Panc1 (cell line): Measurements from ENCODE around the gene UPF1.

ENCODE experiments used
- POLR2AphosphoS5 ChIP-seq: IDR thresholded peaks from 2 replicates; pipeline ENCODE4 v1.6.1; 2012; ENCODE audit warnings: mild to moderate bottlenecking, low read depth, low read length, moderate library complexity
- SIN3A ChIP-seq: IDR thresholded peaks from 2 replicates; pipeline ENCODE4 v1.6.1; 2012; ENCODE audit warnings: low read depth, mild to moderate bottlenecking, low read length, moderate library complexity, borderline replicate concordance; ENCODE audit not compliant: insufficient read depth
- TCF7L2 ChIP-seq: IDR thresholded peaks from 2 replicates; pipeline ENCODE4 v1.6.1; 2011; ENCODE audit warnings: mild to moderate bottlenecking, low read depth, low read length, inconsistent platforms
- TF ChIP-seq, protein P1 (sequence below): fragments of 450-650 bp; IDR thresholded peaks from 2 replicates; pipeline ENCODE4 v1.5.1; 2017; ENCODE audit warnings: mild to moderate bottlenecking
- TF ChIP-seq, protein P2 (sequence below), 2 experiments: IDR thresholded peaks; 2 replicates each; pipeline ENCODE4 v1.6.1; 2011 to 2012; ENCODE audit warnings: low read depth in 2 of 2, control low read depth in 1 of 2, low read length in 1 of 2, mild to moderate bottlenecking in 1 of 2, moderate library complexity in 1 of 2; ENCODE audit not compliant: insufficient read depth in 1 of 2

DNA sequence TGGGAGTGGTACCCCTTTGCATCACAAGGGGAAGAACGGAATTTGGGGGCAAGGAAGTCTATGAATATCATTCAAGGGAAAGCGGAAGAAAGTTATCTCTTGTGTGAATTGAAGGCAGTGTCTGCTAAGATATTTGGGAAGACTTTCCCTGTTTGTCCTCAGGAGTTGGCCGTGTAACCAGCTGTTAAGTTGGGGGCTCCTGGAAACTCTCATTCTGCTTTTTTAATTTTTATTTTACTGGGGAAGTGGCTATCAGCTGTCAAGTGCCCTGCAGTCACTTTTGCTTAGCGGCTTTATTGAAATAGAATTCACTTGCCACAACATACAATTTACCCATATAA, 2.9 kb downstream of the UPF1 start:
- no peak for TF ChIP-seq POLR2AphosphoS5
- TF ChIP-seq, protein P1, sequence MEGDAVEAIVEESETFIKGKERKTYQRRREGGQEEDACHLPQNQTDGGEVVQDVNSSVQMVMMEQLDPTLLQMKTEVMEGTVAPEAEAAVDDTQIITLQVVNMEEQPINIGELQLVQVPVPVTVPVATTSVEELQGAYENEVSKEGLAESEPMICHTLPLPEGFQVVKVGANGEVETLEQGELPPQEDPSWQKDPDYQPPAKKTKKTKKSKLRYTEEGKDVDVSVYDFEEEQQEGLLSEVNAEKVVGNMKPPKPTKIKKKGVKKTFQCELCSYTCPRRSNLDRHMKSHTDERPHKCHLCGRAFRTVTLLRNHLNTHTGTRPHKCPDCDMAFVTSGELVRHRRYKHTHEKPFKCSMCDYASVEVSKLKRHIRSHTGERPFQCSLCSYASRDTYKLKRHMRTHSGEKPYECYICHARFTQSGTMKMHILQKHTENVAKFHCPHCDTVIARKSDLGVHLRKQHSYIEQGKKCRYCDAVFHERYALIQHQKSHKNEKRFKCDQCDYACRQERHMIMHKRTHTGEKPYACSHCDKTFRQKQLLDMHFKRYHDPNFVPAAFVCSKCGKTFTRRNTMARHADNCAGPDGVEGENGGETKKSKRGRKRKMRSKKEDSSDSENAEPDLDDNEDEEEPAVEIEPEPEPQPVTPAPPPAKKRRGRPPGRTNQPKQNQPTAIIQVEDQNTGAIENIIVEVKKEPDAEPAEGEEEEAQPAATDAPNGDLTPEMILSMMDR = no peak
- TF ChIP-seq, protein P2, sequence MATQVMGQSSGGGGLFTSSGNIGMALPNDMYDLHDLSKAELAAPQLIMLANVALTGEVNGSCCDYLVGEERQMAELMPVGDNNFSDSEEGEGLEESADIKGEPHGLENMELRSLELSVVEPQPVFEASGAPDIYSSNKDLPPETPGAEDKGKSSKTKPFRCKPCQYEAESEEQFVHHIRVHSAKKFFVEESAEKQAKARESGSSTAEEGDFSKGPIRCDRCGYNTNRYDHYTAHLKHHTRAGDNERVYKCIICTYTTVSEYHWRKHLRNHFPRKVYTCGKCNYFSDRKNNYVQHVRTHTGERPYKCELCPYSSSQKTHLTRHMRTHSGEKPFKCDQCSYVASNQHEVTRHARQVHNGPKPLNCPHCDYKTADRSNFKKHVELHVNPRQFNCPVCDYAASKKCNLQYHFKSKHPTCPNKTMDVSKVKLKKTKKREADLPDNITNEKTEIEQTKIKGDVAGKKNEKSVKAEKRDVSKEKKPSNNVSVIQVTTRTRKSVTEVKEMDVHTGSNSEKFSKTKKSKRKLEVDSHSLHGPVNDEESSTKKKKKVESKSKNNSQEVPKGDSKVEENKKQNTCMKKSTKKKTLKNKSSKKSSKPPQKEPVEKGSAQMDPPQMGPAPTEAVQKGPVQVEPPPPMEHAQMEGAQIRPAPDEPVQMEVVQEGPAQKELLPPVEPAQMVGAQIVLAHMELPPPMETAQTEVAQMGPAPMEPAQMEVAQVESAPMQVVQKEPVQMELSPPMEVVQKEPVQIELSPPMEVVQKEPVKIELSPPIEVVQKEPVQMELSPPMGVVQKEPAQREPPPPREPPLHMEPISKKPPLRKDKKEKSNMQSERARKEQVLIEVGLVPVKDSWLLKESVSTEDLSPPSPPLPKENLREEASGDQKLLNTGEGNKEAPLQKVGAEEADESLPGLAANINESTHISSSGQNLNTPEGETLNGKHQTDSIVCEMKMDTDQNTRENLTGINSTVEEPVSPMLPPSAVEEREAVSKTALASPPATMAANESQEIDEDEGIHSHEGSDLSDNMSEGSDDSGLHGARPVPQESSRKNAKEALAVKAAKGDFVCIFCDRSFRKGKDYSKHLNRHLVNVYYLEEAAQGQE (IDR thresholded peaks at IDR 0.05; ENCODE audit: insufficient read depth in 1 of 2, low read depth in 2 of 2, low read length in 1 of 2) = no peak
- no peak for TF ChIP-seq SIN3A
- no peak for TF ChIP-seq TCF7L2
